Peyer's patch (tissue), 4 donors: ENCODE data around the gene PHF11. TPM values are rescaled to one million over a fixed set of nuclear protein-coding genes. Genes with fewer than 3 reads are reported as not detected.

ENCODE experiments used
- DNase-seq, 3 donors: peaks; one replicate each; pipeline ENCODE4 v3.0.0-alpha.2; 2017 to 2019
- H3K27ac ChIP-seq, 4 donors: fragments of 200-600 bp; sonication (generic); one replicate each; pipeline ENCODE4 v1.5.1; 2016 to 2019
- H3K27me3 ChIP-seq, 2 donors: fragments of 200-600 bp; sonication (generic); one replicate each; pipeline ENCODE4 v1.5.1; 2019
- H3K36me3 ChIP-seq, 3 donors: fragments of 200-600 bp; sonication (generic); one replicate each; pipeline ENCODE4 v1.5.1; 2016 to 2019
- H3K4me1 ChIP-seq, 4 donors: fragments of 200-600 bp; sonication (generic); one replicate each; pipeline ENCODE4 v1.5.1; 2016 to 2019
- H3K4me3 ChIP-seq, 4 donors: fragments of 200-600 bp; sonication (generic); 1 replicate in 3 of 4; 2 replicates in 1 of 4; pipeline ENCODE4 v1.5.1; 2016 to 2019; ENCODE audit warnings: mild to moderate bottlenecking in 1 of 4
- H3K9me3 ChIP-seq, 4 donors: fragments of 200-600 bp; sonication (generic); one replicate each; pipeline ENCODE4 v1.5.1; 2016 to 2019; ENCODE audit warnings: mild to moderate bottlenecking in 1 of 4
- POLR2A ChIP-seq, 2 donors: fragments of 450-650 bp; IDR thresholded peaks; one replicate each; pipeline ENCODE4 v1.5.1; 2017; ENCODE audit warnings: antibody characterized with exemption in 2 of 2, mild to moderate bottlenecking in 2 of 2, moderate library complexity in 2 of 2
- total RNA-seq, 4 donors: library from RNA; depleted of rRNA; stranded (reverse); fragments of >200 nt; gene quantifications; one replicate each; pipeline ENCODE4 v1.1.0, GENCODE V29; 2016
- TF ChIP-seq, protein P1 (sequence below), 6 experiments: fragments of 450-650 bp in 4 of 6; fragments of 200-600 bp in 2 of 6; sonication (generic) in 1 of 6; IDR thresholded peaks; one replicate each; pipeline ENCODE4 v1.5.1; 2017 to 2019; ENCODE audit warnings: antibody characterized with exemption in 6 of 6, mild to moderate bottlenecking in 3 of 6, moderate library complexity in 1 of 6

Gene PHF11
- total RNA-seq, 4 donors from 2014 or later = 26.1 to 61.9 (median 57.4) TPM

DNA sequence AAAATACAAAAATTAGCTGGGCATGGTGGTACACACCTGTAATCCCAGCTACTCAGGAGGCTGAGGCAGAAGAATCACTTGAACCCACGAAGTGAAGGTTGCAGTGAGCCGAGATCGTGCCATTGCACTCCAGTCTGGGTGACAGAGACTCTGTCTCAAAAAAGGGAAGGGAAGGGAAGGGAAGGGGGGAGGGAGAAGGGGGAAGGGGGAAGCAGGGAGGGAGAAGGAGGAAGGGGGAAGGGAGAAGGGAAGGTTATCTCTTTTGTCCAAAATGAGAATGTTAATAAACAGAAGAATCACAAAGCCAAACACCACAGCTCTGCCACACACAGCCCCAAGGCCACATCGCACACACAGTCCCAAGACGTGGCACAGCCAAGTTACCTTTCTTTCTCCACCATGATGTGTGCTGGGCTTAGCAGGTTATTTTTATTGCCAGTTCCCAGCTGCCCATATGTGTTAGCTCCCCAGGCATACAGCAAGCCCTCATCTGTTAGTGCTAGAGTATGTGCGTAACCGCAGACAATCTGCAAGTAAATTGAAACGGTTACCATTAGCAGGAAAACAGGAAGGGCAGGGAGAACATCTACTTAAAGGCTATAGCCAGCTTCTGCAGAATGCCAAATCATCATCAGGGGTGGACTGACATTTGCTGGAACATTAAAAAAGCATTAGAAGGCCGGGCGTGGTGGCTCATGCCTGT is 55.3 kb downstream of the PHF11 start:
- H3K4me1 ChIP-seq = no peaks in the 10 kb centered on the region
- no peaks in the 10 kb centered on the region for H3K27me3 ChIP-seq
- H3K36me3 ChIP-seq = peaks cover 0 to 16% (median 0%) of the 10 kb centered on the region in 3 donors
- H3K4me3 ChIP-seq = no peak overlapping the region
- no peak for DNase-seq
- TF ChIP-seq, protein P1, sequence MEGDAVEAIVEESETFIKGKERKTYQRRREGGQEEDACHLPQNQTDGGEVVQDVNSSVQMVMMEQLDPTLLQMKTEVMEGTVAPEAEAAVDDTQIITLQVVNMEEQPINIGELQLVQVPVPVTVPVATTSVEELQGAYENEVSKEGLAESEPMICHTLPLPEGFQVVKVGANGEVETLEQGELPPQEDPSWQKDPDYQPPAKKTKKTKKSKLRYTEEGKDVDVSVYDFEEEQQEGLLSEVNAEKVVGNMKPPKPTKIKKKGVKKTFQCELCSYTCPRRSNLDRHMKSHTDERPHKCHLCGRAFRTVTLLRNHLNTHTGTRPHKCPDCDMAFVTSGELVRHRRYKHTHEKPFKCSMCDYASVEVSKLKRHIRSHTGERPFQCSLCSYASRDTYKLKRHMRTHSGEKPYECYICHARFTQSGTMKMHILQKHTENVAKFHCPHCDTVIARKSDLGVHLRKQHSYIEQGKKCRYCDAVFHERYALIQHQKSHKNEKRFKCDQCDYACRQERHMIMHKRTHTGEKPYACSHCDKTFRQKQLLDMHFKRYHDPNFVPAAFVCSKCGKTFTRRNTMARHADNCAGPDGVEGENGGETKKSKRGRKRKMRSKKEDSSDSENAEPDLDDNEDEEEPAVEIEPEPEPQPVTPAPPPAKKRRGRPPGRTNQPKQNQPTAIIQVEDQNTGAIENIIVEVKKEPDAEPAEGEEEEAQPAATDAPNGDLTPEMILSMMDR (IDR thresholded peaks at IDR 0.05) = no peak
- TF ChIP-seq POLR2A (IDR thresholded peaks at IDR 0.05) = no peak
- H3K27ac ChIP-seq = no peak overlapping the region
- no peaks in the 10 kb centered on the region for H3K9me3 ChIP-seq

DNA sequence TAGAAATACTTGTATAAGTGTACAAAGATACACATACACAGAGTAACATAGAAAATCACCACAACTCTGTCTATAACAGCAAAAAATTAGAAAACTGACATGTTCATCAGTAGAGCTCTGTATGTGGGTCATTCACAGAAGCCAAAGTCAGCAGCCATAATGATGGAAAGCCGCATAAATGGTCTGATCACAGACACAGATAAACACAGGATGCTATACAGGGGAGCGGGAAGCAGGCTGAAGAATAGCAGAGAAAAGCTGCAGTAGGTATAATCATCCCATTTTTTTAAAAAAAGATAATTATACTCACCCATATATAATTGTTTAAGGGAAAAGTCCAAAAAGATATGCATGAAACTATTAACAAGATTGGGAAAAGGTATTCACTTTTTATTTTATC is 58.1 kb downstream of the PHF11 start:
- H3K4me1 ChIP-seq = no peaks in the 10 kb centered on the region
- no peak for DNase-seq
- no peaks in the 10 kb centered on the region for H3K27me3 ChIP-seq
- H3K36me3 ChIP-seq = peaks cover 0 to 15% (median 0%) of the 10 kb centered on the region in 3 donors
- no peak overlapping the region for H3K27ac ChIP-seq
- H3K9me3 ChIP-seq = no peaks in the 10 kb centered on the region
- no peak overlapping the region for H3K4me3 ChIP-seq
- TF ChIP-seq, protein P1 (IDR thresholded peaks at IDR 0.05) = no peak
- no peak for TF ChIP-seq POLR2A (IDR thresholded peaks at IDR 0.05)

DNA sequence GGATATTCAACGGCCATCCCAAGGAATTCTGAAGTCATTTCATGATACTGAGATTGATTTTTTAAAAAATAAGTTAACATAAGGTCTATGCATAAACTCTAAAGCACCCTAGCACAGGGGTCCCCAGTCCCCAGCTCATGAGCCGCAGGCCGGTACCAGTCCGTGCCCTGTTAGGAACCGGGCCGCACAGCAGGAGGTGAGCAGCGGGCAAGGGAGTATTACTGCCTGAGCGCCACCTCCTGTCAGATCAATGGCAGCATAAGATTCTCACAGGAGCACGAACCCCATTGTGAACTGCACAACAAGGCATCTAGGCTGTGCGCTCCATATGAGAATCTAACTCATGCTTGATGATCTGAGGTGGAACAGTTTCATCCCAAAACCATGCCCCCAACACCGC is 58.6 kb downstream of the PHF11 start:
- Histone ChIP-seq H3K4me3 (no peak overlapping the region), H3K4me1 (no peaks in the 10 kb centered on the region), H3K27ac (no peak overlapping the region), H3K36me3 (peaks cover 0 to 19% (median 0%) of the 10 kb centered on the region in 3 donors), H3K9me3 (no peaks in the 10 kb centered on the region), H3K27me3 (no peaks in the 10 kb centered on the region)
- TF ChIP-seq, protein P1 (IDR thresholded peaks at IDR 0.05) = no peak
- TF ChIP-seq POLR2A (IDR thresholded peaks at IDR 0.05) = no peak
- DNase-seq = no peak

DNA sequence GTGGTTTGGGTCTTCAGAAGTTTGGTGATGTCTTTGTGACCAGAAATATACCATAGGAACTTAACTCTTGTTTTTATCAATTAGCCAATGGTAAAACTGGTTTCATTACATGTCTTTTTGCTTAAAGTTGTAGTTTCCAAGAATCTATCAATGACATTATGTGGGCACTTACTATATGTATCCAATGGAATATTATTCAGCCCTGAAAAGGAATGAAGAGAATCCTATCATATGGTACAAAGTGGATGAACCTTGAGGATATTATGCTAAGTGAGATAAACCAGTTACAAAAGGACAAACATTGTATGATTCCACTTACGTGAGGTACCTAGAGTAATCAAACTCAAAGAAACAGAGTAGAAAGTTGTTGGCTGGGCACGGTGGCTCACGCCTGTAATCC is 63.3 kb downstream of the PHF11 start:
- H3K4me1 ChIP-seq = peaks cover 0 to 9% (median 0%) of the 10 kb centered on the region in 4 donors
- H3K4me3 ChIP-seq = no peak overlapping the region
- H3K27me3 ChIP-seq = no peaks in the 10 kb centered on the region
- peaks cover 0 to 21% (median 0%) of the 10 kb centered on the region in 3 donors for H3K36me3 ChIP-seq
- no peaks in the 10 kb centered on the region for H3K9me3 ChIP-seq
- no peak for DNase-seq
- TF ChIP-seq, protein P1 (IDR thresholded peaks at IDR 0.05) = no peak
- TF ChIP-seq POLR2A (IDR thresholded peaks at IDR 0.05) = no peak
- H3K27ac ChIP-seq = no peak overlapping the region

DNA sequence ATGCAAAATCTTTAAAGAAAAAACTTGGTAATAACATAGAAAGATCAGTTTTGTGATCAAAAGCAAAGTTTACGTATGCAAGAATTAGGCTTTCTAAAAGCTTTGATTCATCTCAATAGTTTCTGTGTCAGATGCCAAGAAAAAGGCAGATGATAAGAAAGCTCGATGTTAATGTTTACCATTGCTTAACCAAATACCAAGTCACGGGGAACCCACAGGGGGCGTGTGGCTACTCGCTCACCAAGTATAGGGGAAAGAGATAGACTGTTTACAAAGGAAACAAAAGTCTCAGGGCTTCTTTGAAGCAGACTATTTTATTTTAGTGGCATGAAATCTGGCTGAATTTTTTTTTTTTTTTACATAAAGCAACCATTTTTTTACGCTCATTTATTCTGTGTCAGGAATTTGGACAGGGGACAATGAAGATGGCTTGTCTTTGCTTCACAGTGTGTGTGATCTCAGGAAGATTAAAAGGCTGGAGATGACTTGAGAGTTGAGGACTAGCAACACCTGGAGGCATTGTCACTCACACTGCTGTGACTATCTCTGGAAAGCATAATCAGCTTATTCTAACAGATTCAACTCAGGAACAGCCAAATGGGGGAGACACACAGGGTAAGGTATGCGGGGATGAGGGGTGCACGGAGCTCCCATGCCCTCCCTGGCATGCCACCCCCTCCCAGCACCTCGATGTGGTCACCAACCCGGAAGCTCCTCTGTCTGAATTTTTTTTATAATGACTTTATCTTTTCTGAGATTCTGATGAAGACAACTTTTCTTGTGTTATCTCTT is 64.7 kb downstream of the PHF11 start:
- peaks cover 0 to 9% (median 0%) of the 10 kb centered on the region in 4 donors for H3K4me1 ChIP-seq
- TF ChIP-seq, protein P1 (IDR thresholded peaks at IDR 0.05) = peak in 4 of 6 experiments; percentile 5 to 14 (median 8)
- TF ChIP-seq POLR2A (IDR thresholded peaks at IDR 0.05) = no peak
- H3K36me3 ChIP-seq = peaks cover 0 to 21% (median 0%) of the 10 kb centered on the region in 3 donors
- H3K27me3 ChIP-seq = no peaks in the 10 kb centered on the region
- H3K4me3 ChIP-seq = no peak overlapping the region
- no peaks in the 10 kb centered on the region for H3K9me3 ChIP-seq
- H3K27ac ChIP-seq = no peak overlapping the region
- no peak for DNase-seq
